ENCODE data around the gene MMP2.

The MMP2 gene

DNA sequence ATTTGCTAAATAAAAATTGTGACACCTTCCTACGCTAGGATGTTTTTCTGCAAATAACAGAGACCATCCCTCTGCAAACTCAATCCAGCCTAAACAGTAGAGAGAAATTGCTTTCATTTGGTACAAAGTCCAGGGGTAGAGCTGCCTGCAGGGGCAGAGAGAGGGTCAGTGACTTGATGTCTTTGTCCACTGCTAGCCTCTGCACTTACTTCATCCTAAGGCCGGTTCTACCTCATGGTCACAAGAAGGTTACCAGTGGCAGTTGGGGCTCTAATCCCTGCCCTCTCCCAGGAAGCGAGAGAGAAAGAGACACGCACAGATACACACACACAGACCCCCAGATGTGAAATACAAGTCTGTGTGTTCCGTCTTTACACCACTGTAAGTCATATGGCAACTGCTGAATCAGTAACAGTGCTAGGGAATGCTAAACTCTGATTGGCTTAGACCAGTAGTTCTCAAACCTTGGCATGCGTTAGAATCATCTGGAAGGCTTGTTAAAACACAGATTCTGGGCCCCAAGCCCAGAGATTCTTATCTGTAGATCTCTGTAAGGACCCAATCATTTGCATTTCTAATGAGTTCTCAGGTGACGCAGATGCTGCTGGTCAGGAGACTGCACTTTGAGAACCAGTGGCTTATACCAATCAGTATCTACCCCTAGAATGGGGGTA is 16.8 kb downstream of the MMP2 start:
- DNase-seq = no peak

DNA sequence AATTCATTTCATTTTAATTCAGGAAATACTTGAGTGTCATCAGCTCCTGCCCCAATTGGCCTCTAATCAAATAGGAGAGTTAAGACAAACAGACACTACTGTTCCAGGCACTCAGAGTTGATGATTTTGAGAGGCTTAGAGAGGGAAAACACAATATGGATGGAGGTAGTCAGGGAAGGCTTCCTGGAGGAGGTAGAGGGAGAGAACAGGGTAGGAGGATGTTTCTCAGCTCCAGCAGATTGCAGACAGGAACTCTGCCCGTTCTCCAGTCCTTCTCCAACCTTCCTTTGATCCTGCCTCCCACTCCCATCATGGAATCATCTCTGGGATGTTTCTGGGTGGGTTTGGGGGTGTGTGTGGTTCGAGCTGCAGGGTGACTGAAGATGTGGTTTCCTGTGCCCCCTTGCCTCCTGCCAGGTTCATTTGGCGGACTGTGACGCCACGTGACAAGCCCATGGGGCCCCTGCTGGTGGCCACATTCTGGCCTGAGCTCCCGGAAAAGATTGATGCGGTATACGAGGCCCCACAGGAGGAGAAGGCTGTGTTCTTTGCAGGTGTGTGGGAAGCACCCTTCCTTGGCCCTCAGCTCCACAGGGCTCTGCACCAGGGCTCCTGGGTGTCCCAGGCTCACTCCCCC is 17.6 kb downstream of the MMP2 start:
- DNase-seq = no peak

DNA sequence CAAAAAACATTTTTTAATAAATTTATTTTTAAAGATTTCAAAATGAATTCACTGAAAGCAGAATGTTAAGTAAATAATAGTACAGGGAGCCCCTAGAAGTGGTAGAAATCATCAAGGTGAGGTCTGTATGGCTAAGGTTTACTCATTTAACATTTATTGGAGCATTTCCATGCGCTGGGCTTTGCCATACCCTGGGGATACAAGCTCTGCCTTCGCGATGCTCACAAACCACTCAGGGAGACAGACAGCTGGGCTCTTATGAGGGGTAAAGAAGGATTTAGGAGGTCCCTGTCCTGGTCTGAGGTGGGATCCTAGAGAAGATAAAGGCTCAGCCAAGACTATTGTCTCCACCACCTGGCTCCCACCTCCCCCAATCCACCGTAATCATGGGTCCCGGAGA is 18.6 kb downstream of the MMP2 start:
- no peak for DNase-seq

DNA sequence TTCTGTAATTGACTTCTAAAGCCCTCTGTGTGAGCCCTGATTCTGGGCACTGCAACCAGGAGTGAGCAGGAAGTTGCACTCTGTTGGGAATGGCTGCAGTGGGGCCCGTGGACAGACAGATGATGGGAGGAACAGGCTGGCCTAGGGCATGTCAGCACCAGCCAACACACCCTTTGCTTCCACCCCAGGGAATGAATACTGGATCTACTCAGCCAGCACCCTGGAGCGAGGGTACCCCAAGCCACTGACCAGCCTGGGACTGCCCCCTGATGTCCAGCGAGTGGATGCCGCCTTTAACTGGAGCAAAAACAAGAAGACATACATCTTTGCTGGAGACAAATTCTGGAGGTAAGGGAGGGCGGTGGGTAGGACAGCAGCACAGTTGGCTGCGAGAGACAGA is 19.1 kb downstream of the MMP2 start:
- no peak for DNase-seq

DNA sequence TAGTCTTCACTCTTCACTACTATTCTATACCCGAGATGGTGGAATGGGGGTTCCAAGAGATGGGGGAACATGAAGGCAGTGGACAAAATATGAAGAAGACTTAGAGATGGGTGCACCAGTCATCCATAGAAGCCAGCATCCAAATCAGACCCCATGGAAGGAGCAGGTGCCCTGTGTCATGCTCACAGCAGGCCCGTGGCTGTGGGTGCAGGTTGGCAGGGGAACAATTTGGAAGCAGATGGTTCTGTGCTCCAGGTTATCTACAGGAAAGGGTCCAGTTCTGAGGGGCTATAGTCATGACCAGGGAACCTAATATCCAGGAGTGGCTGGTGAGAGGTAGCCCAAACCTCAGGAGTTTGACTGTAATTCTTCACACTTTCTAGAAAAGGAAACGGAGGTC is 20.3 kb downstream of the MMP2 start:
- no peak for DNase-seq

DNA sequence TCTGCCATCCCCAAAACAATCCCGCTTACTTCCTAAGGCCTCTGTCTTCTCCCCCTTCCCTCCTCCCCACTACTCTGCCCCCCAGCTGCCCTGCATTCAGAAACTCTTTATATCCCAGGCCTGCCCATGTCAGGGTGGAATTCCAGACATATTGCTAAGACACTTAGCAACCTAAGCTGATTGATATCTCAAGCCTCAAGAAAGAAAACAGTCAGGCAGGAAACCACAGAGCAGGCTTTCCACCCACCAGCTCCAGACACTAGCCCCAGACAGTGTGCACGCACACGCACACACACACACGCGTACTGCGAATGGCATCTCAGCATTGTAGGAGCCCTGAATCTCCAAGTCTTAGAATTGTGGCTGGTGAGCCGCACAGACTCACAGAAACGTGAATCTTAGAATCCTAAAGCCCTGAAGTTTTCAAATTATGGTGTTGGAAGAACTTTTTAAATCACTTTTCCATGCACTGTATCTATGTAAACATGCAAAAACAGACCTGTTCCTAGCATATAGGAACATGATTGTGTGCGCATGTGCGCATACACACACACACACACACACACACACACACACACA is 21.0 kb downstream of the MMP2 start:
- DNase-seq = no peak

DNA sequence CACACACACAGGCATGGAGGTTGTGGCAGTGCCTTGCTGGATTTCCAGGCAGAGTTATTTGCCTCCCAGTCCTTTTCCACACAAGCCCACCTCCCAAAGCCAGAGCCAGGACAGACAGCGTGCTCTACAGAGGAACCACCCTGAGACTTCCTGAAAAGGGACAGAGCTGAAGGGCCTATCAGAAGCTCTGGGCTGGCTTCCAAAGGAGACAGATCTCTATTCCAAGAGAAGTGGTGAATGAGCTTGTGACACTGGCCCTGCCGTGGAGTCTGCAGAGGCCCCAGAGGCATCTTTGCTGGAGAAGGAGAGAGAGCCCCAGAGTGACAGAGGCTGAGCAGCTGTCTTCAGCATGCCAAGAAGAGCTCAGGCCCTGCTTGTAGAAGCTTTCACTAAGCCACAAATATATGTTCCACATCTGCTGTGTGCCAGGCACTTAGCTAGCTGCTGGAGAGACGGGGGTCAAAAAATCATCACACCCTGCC is 21.6 kb downstream of the MMP2 start:
- DNase-seq = no peak

DNA sequence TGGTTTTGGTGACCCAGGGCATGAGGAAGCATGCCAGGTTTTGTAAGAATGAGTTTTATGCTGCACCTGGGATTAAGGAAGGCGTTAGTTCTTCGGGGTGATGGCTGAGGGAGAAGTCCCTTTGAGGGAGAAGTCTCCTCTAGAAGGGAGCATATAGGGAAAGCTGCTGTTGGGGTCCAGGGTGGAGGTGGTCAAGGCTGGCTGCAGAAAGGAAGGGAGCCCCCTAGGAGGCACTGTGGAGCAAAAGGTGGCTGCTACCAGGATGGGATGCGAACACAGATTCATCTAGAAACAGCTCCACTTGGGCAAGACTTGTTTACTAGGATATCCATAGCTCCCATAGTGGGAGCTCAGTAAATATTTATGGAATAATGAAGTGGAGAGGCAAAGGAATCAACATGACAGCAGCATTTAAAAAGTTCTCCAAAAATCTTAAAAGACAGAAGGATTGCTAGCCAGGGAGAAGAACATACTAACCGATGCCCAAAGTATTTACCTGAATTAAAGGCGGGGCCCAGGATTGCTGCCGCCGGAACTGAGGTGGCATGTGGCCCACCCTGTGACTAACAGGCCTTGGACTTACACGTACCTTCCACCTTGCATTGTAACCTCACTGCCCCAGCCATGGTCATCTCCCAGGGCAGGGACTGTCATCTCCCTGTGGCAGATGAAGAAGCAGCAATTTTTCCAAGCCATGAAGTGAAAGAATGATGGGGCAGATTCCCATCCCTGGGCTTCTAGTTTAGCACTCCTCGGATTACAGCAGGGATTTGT is 22.7 kb downstream of the MMP2 start:
- DNase-seq = no peak

DNA sequence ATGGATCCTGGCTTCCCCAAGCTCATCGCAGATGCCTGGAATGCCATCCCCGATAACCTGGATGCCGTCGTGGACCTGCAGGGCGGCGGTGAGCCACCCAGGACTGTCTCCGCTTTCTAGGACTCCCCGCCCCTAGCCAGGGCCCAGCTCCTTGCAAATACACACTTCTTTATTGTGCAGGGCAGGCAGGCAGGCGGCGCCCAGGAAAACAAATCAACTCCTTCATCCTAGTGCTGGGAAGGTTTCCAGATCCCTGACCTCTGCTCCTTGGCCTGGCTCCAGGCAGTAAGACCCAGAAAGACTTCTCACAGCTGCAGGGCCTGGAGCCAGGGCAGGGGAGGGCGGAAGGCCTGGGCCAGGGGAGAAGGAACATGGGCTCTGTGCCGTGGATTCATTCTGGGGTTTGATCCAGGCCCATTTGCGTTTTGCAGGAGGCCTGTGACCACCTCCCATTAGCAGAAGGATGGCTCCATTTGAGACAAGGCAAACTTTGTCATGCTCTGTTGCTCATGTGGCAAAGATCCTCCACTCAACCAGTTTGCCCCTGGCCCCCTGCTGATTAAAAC is 23.9 kb downstream of the MMP2 start:
- DNase-seq = no peak

DNA sequence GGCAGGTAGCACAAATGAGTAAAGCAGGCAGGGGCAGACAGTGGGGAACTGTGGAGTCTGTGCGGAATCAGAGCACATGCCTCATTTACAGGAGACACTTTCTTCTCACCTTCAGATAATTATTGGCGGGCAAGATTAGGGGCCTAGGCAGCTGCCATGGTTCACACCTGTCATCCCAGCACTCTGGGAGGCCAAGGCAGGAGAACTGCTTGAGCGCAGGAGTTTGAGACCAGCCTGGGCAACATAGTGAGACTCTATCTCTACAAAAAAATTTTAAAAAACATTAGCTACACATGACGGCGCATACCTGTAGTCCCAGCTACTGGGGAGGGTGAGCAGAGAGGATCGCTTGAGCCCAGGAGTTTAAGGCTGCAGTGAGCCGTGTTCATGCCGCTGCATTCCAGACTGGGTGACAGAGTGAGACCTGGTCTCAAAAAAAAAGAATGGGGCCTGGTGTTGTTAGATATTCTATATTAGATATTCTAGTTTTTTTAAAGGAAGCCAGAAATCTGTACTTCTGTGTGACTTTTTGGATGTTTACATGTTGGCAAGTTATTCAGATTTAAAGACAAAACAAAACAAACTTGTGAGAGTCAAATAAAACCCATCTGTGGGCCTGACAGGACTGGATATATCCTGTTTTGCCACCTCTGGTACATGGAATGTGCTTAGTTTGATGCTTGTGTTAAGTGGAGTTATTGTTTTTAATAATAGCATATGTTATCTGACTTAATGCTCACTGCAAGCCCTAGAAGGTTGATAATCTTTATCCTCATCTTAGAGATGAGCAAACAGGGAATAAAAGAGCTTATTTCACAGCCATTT is 24.9 kb downstream of the MMP2 start:
- DNase-seq = no peak

DNA sequence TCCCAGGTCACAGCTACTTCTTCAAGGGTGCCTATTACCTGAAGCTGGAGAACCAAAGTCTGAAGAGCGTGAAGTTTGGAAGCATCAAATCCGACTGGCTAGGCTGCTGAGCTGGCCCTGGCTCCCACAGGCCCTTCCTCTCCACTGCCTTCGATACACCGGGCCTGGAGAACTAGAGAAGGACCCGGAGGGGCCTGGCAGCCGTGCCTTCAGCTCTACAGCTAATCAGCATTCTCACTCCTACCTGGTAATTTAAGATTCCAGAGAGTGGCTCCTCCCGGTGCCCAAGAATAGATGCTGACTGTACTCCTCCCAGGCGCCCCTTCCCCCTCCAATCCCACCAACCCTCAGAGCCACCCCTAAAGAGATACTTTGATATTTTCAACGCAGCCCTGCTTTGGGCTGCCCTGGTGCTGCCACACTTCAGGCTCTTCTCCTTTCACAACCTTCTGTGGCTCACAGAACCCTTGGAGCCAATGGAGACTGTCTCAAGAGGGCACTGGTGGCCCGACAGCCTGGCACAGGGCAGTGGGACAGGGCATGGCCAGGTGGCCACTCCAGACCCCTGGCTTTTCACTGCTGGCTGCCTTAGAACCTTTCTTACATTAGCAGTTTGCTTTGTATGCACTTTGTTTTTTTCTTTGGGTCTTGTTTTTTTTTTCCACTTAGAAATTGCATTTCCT is 26.5 kb downstream of the MMP2 start:
- no peak for DNase-seq

DNA sequence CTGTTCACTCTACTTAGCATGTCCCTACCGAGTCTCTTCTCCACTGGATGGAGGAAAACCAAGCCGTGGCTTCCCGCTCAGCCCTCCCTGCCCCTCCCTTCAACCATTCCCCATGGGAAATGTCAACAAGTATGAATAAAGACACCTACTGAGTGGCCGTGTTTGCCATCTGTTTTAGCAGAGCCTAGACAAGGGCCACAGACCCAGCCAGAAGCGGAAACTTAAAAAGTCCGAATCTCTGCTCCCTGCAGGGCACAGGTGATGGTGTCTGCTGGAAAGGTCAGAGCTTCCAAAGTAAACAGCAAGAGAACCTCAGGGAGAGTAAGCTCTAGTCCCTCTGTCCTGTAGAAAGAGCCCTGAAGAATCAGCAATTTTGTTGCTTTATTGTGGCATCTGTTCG is 27.1 kb downstream of the MMP2 start:
- no peak for DNase-seq

DNA sequence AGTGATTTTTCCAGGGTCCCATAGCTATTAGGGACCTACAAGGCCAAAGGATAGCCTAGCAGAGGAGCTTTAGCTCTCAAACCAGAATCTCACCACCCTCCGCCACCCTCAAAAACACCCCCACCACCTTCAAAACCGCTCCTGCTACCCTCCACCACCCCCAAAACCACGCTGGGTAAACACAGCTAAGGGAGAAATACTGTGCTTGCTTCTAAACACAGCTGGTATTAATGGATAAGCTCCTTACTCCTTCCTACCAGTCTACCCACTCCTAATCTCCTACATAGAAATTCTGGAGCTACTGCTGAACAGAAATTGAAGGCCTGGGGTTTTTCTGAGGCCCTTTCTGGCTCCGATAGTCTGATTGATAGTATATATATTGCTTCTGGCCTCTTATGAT is 27.7 kb downstream of the MMP2 start:
- no peak for DNase-seq

DNA sequence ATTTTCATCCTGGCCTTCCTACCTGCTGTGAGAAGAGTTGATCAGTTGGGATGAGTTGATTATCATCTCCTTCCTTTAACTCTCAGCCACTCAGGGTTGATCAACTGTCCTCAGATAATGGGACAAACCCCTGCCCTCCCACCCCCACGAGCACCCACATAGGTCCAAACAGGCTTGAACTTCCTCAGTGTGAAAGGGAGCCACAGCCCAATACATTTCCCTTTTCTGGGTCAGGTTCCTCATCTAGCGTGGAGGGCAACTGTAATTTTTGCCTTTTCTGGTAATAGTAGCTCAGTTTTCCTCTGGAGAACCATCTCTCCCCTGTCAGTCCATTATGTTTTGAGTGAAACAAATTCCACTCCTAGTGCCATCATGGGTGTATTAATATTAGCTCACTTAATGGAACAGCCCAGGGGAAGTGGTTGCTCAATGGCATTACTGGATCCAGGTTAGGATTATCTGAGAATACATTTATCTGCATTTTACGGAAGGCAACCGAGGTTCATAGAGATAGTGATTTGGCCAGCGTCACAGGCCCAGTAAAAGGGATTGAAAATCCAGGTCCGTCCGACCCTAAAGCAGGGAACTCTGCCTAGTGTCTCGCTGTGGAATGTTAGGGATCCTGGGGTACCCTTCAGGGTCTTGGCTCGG is 29.4 kb downstream of the MMP2 start:
- DNase-seq = no peak

DNA sequence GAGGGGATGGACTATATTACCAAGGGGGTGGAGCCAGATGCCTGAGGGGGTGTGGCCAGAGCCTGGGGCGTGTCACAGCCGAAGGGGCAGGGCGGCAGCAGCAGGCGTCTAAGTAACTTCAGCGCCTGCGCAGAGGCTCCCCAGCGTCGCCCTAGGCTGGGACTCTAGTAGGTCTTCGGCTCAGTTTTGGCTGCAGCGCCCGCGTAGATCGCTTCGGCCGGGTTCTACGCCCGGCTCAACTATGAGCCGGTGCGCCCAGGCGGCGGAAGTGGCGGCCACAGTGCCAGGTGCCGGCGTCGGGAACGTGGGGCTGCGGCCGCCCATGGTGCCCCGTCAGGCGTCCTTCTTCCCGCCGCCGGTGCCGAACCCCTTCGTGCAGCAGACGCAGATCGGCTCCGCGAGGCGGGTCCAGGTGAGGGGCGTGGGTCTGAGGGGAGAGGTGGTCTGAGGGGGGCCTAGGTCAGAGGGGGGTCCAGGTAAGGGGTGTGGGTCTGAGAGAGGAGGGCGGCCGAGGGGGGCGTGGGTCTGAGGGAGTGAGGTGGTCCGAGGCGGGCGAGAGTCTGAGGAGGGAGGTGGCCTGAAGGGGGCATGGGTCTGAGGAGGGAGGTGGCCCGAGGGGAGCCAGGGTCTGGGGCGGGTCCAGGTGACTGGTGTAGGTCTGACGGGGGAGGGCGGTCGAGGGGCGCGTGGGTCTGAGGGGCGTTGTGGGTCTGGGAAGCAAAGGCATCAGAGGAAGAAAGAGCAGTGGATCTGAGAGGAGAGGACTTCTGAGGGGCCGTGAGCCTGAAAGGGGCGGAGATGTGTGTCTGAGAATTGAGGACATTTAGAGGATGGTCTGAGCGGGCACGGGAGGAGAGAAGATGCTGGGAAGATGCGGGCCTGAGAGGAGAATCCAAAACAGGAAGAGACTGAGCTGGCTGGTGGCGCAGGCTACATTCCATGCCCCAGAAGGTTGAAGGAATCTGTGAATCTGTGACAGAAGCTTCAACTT is 30.2 kb downstream of the MMP2 start, which contains the start of gene LPCAT2:
Gene LPCAT2 (plus strand): TSS at position 132 of the 991 bp plus-strand sequence. CDS start 110 bp downstream, at position 242.
- no peak for DNase-seq

DNA sequence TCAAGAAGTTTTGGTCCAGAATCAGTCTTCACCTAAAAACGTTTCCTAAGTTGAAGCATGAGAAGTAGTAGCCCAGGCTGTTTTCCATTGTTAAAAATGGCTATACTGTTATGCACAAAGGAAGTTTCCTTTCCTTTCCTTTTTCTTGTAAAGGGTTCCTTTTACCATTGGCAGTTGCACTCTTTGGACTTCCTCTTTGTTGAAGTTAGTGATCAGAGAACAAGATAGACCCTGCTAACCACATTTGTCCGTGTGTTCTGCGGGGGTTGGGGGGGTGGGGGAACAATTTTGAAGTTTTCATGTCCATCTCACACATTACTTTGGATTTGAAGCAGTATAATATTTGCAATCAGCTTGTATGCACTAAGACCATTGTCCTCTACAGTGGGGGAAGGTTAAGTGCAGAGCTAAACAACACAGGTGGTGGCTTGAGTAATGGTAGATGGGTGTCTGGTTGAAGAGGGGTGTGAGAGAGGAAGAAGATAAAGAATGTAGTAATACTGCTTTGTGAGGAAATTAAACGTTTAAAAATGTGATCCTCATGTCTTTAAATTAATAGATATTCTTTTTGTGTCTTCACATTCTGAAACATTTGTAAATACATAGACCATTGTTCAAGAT is 31.3 kb downstream of the MMP2 start:
- DNase-seq = no peak

DNA sequence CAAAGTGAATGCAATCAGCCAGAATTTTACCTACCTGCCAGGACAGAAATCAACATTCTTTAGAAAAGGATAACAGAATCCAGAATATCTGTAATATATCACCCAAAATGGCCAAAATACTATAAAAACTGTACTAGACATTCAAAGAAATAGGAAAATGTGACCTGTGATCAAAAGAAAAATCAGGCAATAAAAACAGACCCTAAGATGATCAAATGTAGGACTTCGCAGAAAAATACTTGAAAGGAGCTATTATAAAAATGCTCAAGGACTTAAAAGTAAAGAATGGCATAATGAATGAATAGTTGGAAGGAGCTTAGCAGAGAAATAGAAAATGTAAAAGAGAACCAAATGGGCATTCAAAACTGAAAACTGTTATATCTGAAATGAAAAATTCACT is 33.9 kb downstream of the MMP2 start:
- no peak for DNase-seq

DNA sequence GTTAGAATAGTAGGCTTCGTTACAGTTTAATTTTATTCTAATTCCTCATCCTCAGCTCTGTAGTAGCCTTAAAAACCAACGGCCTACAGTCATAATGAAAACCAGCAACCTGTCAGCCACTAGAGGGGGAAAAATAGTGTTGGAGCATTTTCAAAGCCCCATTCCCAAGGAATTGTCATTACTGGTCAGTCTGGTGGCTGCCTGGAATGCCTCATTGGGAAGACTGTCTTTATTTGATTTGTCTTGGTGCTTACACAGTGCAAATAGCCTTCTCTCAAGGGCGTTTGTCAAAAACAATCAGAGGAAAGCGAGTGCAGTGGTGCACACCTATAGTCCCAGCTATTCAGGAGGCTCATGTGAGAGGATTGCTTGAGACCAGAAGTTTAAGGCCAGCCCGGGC is 34.6 kb downstream of the MMP2 start:
- no peak for DNase-seq

DNA sequence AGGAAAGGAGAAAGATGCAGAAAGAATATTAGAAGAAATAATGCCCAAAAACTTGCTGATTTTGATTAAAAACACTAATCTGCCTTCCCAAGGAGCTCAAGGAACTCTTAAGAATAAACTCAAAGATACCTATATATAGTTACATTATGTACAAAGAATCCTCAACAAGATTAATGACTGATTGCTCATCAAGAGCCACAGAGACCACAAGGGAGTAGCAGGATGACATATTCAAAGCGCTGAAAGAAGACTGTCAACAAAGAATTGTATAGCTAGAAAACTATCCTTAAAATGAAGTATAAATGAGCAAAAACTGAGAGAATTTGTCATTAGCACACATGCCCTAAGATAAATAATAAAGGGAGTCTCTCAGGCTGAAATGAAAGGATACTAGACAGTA is 36.1 kb downstream of the MMP2 start:
- no peak for DNase-seq

All from NK-92 treated with Interleukin-12 subunit alpha and Interleukin-12 subunit beta, amount 100 ng/mL, for 24 hours (cell line).